ENCODE measurements around the gene EME1.
"Not testable (repeated sequence)": the region's sequence is repeated elsewhere in the genome, so short reads cannot be mapped to it uniquely, and the experiment has no call there.

EME1 gene

DNA sequence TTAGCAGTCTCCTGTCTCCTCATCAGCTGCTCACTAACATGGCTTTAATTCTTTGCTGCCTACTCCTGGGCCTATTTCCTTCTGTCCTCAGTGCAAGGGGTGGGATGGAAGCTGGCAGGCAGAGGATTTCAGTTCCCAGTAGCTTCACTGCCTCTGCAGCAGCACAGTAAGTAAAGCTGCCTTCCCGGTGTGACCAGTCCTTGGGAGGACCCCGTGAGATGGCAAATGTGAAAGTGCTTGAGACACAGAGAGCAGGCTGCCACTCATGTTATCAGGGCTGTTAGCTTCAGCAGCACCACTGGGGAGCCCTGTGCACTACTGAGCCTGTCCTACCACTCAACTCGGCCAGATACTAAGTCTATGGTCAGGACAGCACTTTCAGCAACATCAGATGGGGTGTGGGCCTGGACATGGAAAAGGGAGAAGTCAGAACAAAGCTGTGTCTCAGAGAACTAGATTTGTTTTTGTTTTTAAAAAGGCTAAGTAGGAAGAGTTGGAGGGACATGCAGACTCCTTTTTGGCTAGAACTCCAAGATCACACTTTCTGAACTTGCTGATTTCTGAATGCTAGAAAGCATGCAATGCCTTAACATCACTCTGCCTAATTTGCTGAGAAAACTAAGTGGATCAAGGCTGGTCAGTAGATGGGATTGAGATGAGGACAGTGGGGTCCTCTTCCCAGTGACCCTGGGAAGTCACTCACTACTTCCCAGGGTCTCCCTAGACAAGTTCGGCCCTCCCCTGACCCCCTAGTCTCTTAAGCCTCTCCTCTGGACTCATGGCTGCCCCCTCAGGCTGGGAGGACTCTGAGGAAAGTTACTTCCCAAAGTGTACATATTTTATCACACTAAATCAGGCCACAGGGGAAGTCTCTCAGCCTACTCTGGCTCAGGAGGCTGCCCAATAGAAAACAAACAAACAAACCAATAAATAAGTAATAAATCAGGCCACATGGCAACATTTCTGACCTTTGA lies 54.1 kb downstream of the EME1 start:
- DNase-seq = peak; percentile 60

DNA sequence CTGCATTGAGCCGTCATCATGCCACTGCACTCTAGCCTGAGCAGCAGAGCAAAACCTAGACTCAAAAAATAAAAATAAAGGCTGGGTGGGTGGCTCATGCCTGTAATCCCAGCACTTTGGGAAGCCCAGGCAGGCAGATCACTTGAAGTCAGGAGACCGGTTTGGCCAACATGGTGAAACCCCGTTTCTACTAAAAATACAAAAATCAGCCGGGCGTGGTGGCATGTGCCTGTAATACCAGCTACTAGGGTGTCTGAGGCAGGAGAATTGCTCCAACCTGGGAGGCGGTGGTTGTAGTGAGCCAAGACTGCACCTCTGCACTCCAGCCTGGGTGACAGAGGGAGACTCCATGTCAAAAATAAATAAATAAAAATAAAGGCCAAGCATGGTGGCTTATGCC lies 55.1 kb downstream of the EME1 start:
- not testable (repeated sequence) for DNase-seq

DNA sequence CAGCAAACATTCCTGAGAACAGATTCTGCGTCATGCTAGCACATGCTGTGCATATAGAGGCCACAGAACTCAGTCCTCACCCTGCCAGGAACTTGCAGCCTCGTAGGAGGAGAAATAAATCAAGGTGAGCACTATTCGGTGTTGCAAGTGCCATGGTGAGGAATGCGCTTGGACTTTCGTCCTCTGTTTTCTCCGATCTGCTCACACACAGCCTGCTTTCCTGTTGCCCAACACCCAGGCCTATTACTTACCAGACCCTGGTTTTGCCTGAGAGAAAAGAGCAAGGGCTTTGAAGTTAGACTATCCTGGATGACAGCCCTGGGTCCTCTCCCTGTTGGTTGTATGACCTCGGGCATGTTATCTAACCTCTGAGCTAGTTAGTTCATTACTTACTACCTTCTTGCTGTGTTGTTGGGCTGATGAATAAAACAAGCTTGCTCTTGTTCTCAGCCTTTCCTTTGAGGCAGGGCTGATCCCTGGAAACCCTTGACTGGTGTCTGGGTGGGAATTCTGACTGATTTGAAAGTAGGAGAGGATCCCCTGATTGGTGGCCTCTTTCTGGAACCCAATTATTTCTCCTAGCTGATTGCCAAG lies 55.9 kb downstream of the EME1 start:
- DNase-seq = no peak

DNA sequence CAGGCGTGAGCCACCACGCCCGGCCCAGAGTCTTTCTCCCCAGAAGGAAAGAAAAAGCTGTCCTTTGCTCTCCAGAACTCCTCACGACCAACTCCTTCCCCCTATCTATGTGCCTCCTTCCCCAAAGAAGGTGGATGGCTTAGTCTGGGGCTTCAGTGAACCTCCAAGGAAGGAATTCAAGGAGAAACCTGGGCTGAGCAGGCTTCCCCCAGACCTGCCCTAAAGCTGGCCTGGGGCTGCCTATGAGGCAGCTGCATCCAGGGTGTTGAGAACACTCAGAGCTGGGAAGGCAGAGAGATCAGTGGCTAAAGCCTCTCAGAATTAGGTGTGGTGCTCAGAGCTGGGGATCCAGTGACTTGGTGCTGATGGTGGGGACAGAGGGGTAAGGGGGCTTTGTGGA lies 56.8 kb downstream of the EME1 start:
- DNase-seq = no peak
